Measurements from ENCODE around the gene KCNQ4. TPM values are rescaled to one million over a fixed set of nuclear protein-coding genes. Genes with fewer than 3 reads are reported as not detected.

KCNQ4 gene
- total RNA-seq, 5 donors from 2014 or later (not counting 1 experiment from before 2014, with no cell fraction given), result 0.10 to 0.35 (median 0.26) TPM

DNA sequence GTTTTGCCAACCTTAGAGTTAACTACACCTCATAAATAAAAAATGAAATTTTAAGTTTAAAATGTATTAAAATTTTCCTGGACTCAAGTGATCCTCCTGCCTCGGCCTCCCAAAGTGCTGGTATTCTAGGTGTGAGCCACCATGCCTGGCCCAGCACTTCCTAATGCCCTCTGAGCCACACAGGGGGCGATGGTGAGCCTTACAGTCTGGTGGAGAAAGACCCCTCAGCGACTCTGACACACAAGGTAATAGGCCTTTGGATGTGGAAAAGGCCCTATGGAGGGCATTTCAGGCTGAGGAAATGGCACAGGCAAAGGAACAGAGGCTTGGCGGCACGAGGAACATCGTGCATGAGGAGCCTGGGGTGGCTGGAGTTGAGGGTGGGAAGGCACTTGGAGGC is 71.9 kb downstream of the KCNQ4 start:
- H3K4me3 ChIP-seq (ENCODE audit: control insufficient read depth in 1 of 2, extremely low read depth in 1 of 2, low read length in 1 of 2), result no peak overlapping the region
- Mint-ChIP-seq H3K36me3 (no peaks in the 10 kb centered on the region), H3K4me3 (no peak overlapping the region), H3K27me3 (no peaks in the 10 kb centered on the region), H3K9me3 (no peaks in the 10 kb centered on the region), H3K4me1 (peaks cover 0 to 3% (median 1%) of the 10 kb centered on the region in 3 donors), H3K27ac (no peak overlapping the region)
- no peak overlapping the region for H3K27ac ChIP-seq (ENCODE audit: low read length)
- H3K27me3 ChIP-seq (replicated peaks in 1 of 2; ENCODE audit: control insufficient read depth in 2 of 2, extremely low read depth in 1 of 2, insufficient read depth in 2 of 2, low read length in 1 of 2), result peaks cover 0 to 5% of the 10 kb centered on the region in 2 experiments
- H3K36me3 ChIP-seq (ENCODE audit: control insufficient read depth in 2 of 2, extremely low read depth in 1 of 2, insufficient read depth in 1 of 2, low read length in 1 of 2), result no peaks in the 10 kb centered on the region
- peak in 6 of 35 experiments; percentile 11 to 35 (median 13) for DNase-seq
- H3K9me3 ChIP-seq, result no peaks in the 10 kb centered on the region
- peaks cover 0 to under 1% of the 10 kb centered on the region in 2 experiments for H3K4me1 ChIP-seq (ENCODE audit: control insufficient read depth in 1 of 2, extremely low read depth in 1 of 2, insufficient read depth in 2 of 2, low read length in 2 of 2)
- WGBS (ENCODE audit: insufficient coverage), result 84% methylated on average over 5 of the region's 6 CpGs
- ATAC-seq (replicated peaks in 1 of 4), result peak in 2 of 4 experiments; percentile 35 to 40
- CTCF ChIA-PET, result interaction anchor here in 1 of 2 donors (0.8 kb wide), 1 partner anchor 8 kb away, joined by 4 read pairs; no protein-coding TSS in a partner anchor
- POLR2A ChIA-PET, result interaction anchor here in 1 of 2 donors (0.5 kb wide), 1 partner anchor 123 kb away, joined by 8 read pairs; no protein-coding TSS in a partner anchor

DNA sequence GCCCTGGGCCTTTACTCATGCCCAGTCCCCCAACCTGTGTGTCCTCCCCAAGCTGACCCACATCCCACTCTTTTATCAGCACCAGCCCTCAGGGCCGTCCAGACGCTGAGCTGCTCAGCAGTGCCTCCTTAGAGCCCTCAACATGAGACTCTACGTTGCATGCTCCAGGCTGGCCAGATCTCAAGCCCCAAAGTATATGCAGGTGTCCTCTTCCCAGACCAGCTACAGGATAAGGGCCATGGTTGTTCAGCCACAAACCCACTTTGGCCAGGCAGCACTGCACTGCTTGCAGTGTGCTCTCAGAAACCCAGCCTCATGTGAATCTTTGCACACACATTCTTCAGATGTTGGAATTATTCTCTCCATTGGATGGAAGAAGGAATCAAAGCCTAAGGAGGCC is 72.5 kb downstream of the KCNQ4 start:
- Histone ChIP-seq H3K9me3 (no peaks in the 10 kb centered on the region), H3K27ac (ENCODE audit: low read length) (no peak overlapping the region), H3K4me1 (ENCODE audit: control insufficient read depth in 1 of 2, extremely low read depth in 1 of 2, insufficient read depth in 2 of 2, low read length in 2 of 2) (peaks cover 0 to 7% of the 10 kb centered on the region in 2 experiments), H3K27me3 (replicated peaks in 1 of 2; ENCODE audit: control insufficient read depth in 2 of 2, extremely low read depth in 1 of 2, insufficient read depth in 2 of 2, low read length in 1 of 2) (peaks cover 0 to 11% of the 10 kb centered on the region in 2 experiments), H3K4me3 (ENCODE audit: control insufficient read depth in 1 of 2, extremely low read depth in 1 of 2, low read length in 1 of 2) (no peak overlapping the region), H3K36me3 (ENCODE audit: control insufficient read depth in 2 of 2, extremely low read depth in 1 of 2, insufficient read depth in 1 of 2, low read length in 1 of 2) (no peaks in the 10 kb centered on the region)
- H3K27ac Mint-ChIP-seq, result no peak overlapping the region
- 83% methylated on average over 1 of the region's 3 CpGs for WGBS (ENCODE audit: insufficient coverage)
- H3K4me3 Mint-ChIP-seq, result no peak overlapping the region
- DNase-seq (no peak), ATAC-seq (replicated peaks in 1 of 4) (no peak)
- CTCF ChIA-PET, result interaction anchor here in 1 of 2 donors (0.8 kb wide), 1 partner anchor 8 kb away, joined by 4 read pairs; no protein-coding TSS in a partner anchor
- peaks cover 0 to 4% of the 10 kb centered on the region in 2 donors for H3K27me3 Mint-ChIP-seq
- H3K4me1 Mint-ChIP-seq, result peaks cover 4 to 8% (median 6%) of the 10 kb centered on the region in 3 donors
- POLR2A ChIA-PET, result no interaction called here
- no peaks in the 10 kb centered on the region for H3K36me3 Mint-ChIP-seq
- no peaks in the 10 kb centered on the region for H3K9me3 Mint-ChIP-seq

DNA sequence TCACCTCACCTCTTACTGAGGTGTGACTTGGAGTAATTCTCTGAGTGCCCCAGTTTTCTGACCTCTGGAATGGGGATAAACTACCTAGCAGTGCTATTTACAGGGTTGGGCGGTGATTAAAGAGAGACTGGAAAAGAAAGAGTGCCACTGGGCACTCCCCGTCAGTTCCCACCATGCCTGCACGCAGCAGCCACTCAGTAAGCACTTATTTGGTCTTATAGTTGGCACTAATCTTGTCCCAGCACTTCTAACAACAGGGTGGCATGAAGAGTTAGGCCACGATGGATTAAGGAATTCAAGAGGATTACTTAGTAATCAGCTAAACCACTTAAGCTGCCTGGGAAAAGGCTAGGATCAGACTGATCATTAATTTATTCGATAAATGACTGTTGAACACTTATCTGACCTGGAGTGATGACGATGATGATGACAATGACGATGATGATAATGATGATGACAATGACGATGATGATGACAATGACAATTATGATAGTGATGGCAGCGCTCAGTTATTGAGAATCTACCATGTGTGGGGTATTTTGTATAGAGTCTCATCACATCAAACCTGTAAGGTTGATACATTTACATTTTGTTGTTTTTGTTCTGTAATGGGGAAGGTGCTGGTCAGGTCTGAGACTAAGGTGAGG is 73.2 kb downstream of the KCNQ4 start:
- Mint-ChIP-seq H3K27me3 (peaks cover 0 to 4% of the 10 kb centered on the region in 2 donors), H3K4me1 (peaks cover 4 to 8% (median 6%) of the 10 kb centered on the region in 3 donors), H3K36me3 (no peaks in the 10 kb centered on the region), H3K27ac (no peak overlapping the region), H3K4me3 (no peak overlapping the region), H3K9me3 (no peaks in the 10 kb centered on the region)
- H3K4me3 ChIP-seq (ENCODE audit: control insufficient read depth in 1 of 2, extremely low read depth in 1 of 2, low read length in 1 of 2), result no peak overlapping the region
- no peaks in the 10 kb centered on the region for H3K36me3 ChIP-seq (ENCODE audit: control insufficient read depth in 2 of 2, extremely low read depth in 1 of 2, insufficient read depth in 1 of 2, low read length in 1 of 2)
- no peak for DNase-seq
- peaks cover 0 to 8% of the 10 kb centered on the region in 2 experiments for H3K4me1 ChIP-seq (ENCODE audit: control insufficient read depth in 1 of 2, extremely low read depth in 1 of 2, insufficient read depth in 2 of 2, low read length in 2 of 2)
- no peak for ATAC-seq (replicated peaks in 1 of 4)
- ChIA-PET POLR2A (no interaction called here), CTCF (no interaction called here)
- WGBS (ENCODE audit: insufficient coverage), result 87% methylated on average over 6 of the region's 9 CpGs
- H3K27me3 ChIP-seq (replicated peaks in 1 of 2; ENCODE audit: control insufficient read depth in 2 of 2, extremely low read depth in 1 of 2, insufficient read depth in 2 of 2, low read length in 1 of 2), result peaks cover 0 to 13% of the 10 kb centered on the region in 2 experiments
- H3K9me3 ChIP-seq, result no peaks in the 10 kb centered on the region
- H3K27ac ChIP-seq (ENCODE audit: low read length), result no peak overlapping the region

DNA sequence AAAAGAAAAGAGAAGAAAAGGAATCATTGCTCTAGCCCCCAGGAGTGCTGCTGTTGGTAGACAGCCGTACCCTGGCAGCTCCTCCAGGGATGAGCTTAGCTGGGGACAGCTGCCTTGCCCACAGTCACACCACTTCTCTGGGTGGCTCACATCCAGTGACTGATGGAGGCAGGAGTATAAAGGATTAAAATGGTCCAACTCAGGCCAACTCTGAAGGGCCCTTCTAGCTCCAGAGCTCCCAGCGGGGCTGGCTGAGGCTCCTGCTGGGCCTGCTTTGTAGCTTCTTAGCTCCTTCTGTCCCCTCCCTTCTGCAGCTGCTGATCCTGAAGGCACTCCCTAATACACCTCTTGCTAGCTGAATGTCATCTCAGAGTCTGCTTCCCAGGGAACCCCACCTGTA is 74.2 kb downstream of the KCNQ4 start:
- Mint-ChIP-seq H3K36me3 (no peaks in the 10 kb centered on the region), H3K27ac (no peak overlapping the region), H3K4me3 (no peak overlapping the region), H3K27me3 (peaks cover 0 to 4% of the 10 kb centered on the region in 2 donors), H3K9me3 (no peaks in the 10 kb centered on the region), H3K4me1 (peaks cover 8 to 12% (median 9%) of the 10 kb centered on the region in 3 donors)
- no peak overlapping the region for H3K27ac ChIP-seq (ENCODE audit: low read length)
- ChIA-PET CTCF (interaction anchor here (1.0 to 1.1 kb wide), 2 partner anchors 83 to 146 kb away, joined by 3 to 8 read pairs; no protein-coding TSS in a partner anchor), POLR2A (interaction anchor here in 1 of 2 donors (0.6 to 0.7 kb wide), 2 partner anchors 18 to 42 kb away, joined by 4 to 5 read pairs; no protein-coding TSS in a partner anchor)
- ATAC-seq (replicated peaks in 1 of 4) (no peak), DNase-seq (no peak)
- H3K36me3 ChIP-seq (ENCODE audit: control insufficient read depth in 2 of 2, extremely low read depth in 1 of 2, insufficient read depth in 1 of 2, low read length in 1 of 2), result no peaks in the 10 kb centered on the region
- H3K4me3 ChIP-seq (ENCODE audit: control insufficient read depth in 1 of 2, extremely low read depth in 1 of 2, low read length in 1 of 2), result no peak overlapping the region
- no peaks in the 10 kb centered on the region for H3K9me3 ChIP-seq
- H3K27me3 ChIP-seq (replicated peaks in 1 of 2; ENCODE audit: control insufficient read depth in 2 of 2, extremely low read depth in 1 of 2, insufficient read depth in 2 of 2, low read length in 1 of 2), result peaks cover 0 to 13% of the 10 kb centered on the region in 2 experiments
- peaks cover under 1 to 11% of the 10 kb centered on the region in 2 experiments for H3K4me1 ChIP-seq (ENCODE audit: control insufficient read depth in 1 of 2, extremely low read depth in 1 of 2, insufficient read depth in 2 of 2, low read length in 2 of 2)
- no CpG with 5 or more reads among the region's 2 CpGs for WGBS (ENCODE audit: insufficient coverage)

DNA sequence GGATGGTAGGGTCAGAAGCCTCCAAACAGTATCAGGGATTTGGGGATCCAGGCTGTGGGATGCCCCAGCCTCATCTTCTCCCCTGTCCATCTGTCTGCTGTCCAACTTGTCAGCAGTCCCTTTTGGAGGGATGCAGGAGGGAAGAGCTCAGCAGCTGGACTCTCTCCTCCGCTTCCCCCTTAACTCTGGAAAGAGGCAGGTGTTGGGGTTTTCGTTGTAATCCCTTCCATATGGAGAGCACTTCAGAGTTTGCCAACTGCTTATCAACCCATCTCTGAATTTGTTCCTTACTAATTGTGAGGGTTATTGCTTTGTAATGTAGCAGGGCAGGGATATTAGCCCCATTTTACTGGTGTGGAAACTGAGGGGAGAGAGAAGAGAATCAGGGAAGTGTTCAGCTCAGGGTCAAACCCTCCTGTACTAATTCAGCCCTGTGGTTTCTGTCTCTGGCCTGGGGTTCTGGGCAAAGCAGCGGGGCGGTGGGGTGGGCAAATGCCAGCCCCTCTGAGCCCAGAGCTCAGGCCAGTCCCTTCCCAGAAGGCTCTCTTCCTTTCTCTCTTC is 75.3 kb downstream of the KCNQ4 start:
- DNase-seq, result no peak
- ATAC-seq (replicated peaks in 1 of 4), result no peak
- WGBS (ENCODE audit: insufficient coverage), result 100% methylated on average over 2 of the region's 4 CpGs
- CTCF ChIA-PET, result interaction anchor here (0.6 to 1.1 kb wide), 2 partner anchors 23 to 145 kb away, joined by 3 to 4 read pairs; no protein-coding TSS in a partner anchor
- H3K4me3 Mint-ChIP-seq, result no peak overlapping the region
- no peak overlapping the region for H3K27ac Mint-ChIP-seq
- no peaks in the 10 kb centered on the region for H3K9me3 ChIP-seq
- peaks cover 3 to 19% of the 10 kb centered on the region in 2 experiments for H3K4me1 ChIP-seq (ENCODE audit: control insufficient read depth in 1 of 2, extremely low read depth in 1 of 2, insufficient read depth in 2 of 2, low read length in 2 of 2)
- peaks cover 0 to 13% of the 10 kb centered on the region in 2 experiments for H3K27me3 ChIP-seq (replicated peaks in 1 of 2; ENCODE audit: control insufficient read depth in 2 of 2, extremely low read depth in 1 of 2, insufficient read depth in 2 of 2, low read length in 1 of 2)
- no peak overlapping the region for H3K27ac ChIP-seq (ENCODE audit: low read length)
- no peaks in the 10 kb centered on the region for H3K36me3 ChIP-seq (ENCODE audit: control insufficient read depth in 2 of 2, extremely low read depth in 1 of 2, insufficient read depth in 1 of 2, low read length in 1 of 2)
- H3K27me3 Mint-ChIP-seq, result peaks cover 0 to 4% of the 10 kb centered on the region in 2 donors
- no peaks in the 10 kb centered on the region for H3K9me3 Mint-ChIP-seq
- POLR2A ChIA-PET, result no interaction called here
- H3K4me3 ChIP-seq (ENCODE audit: control insufficient read depth in 1 of 2, extremely low read depth in 1 of 2, low read length in 1 of 2), result no peak overlapping the region
- H3K4me1 Mint-ChIP-seq, result peaks cover 11 to 16% (median 14%) of the 10 kb centered on the region in 3 donors
- no peaks in the 10 kb centered on the region for H3K36me3 Mint-ChIP-seq

DNA sequence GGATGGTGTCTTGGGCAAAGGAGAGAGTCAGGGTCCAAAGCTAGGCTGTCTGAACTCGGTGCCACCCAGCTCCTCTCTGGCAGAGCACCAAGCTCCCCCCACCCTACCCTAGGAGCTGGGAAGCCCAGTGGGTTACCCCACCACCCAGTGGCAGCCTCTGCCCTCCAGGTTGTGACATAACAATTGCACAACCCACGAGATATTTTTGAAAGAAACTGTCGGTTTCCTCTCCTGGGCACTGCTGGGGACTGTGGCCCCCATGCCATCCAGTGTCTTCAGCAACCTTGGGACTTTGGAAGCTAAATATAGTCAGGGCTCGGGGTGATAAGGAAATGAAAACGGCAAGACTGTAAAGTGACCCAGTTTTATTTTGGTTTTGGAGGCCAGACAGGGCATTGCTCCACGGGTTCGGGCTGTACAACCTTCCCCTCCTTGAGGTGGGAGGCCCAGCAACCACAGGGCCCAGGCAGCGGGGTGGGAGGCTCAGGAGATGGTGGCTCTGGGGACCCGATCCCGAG is 77.2 kb downstream of the KCNQ4 start:
- Mint-ChIP-seq H3K27ac (peak overlapping the region; percentile 81 to 83), H3K27me3 (peaks cover 0 to 4% of the 10 kb centered on the region in 2 donors), H3K4me1 (peaks cover 11 to 16% (median 14%) of the 10 kb centered on the region in 3 donors), H3K9me3 (no peaks in the 10 kb centered on the region), H3K36me3 (no peaks in the 10 kb centered on the region), H3K4me3 (peak overlapping the region; percentile 79 to 87 (median 79))
- ChIA-PET CTCF (interaction anchor here in 1 of 2 donors (1.7 kb wide), 1 partner anchor 169 kb away, joined by 7 read pairs; the partner anchor contains the start of gene NFYC), POLR2A (interaction anchor here (0.6 kb wide), 2 partner anchors 15 to 166 kb away, joined by 5 read pairs; no protein-coding TSS in a partner anchor)
- WGBS (ENCODE audit: insufficient coverage), result 54% methylated on average over 7 of the region's 10 CpGs
- H3K4me1 ChIP-seq (ENCODE audit: control insufficient read depth in 1 of 2, extremely low read depth in 1 of 2, insufficient read depth in 2 of 2, low read length in 2 of 2), result peaks cover 3 to 19% of the 10 kb centered on the region in 2 experiments
- no peaks in the 10 kb centered on the region for H3K9me3 ChIP-seq
- no peak overlapping the region for H3K27ac ChIP-seq (ENCODE audit: low read length)
- H3K27me3 ChIP-seq (replicated peaks in 1 of 2; ENCODE audit: control insufficient read depth in 2 of 2, extremely low read depth in 1 of 2, insufficient read depth in 2 of 2, low read length in 1 of 2), result peaks cover 0 to 13% of the 10 kb centered on the region in 2 experiments
- ATAC-seq (replicated peaks in 1 of 4) (no peak), DNase-seq (no peak)
- peak overlapping the region; percentile 20 to 55 for H3K4me3 ChIP-seq (ENCODE audit: control insufficient read depth in 1 of 2, extremely low read depth in 1 of 2, low read length in 1 of 2)
- no peaks in the 10 kb centered on the region for H3K36me3 ChIP-seq (ENCODE audit: control insufficient read depth in 2 of 2, extremely low read depth in 1 of 2, insufficient read depth in 1 of 2, low read length in 1 of 2)

Measured in T-cell (primary cell).